GM12878 (cell line): ENCODE measurements around the gene RALB. TPM values are rescaled to one million over a fixed set of nuclear protein-coding genes. Genes with fewer than 3 reads are reported as not detected.

Experiments
- ATAC-seq: fragments of 200-7000 bp; cut with Tn5 transposase; 3 replicates; pipeline ENCODE4 v1.9.1; 2020; ENCODE audit warnings: mild to moderate bottlenecking, moderate library complexity
- BruUV-seq: library from RNA; stranded (reverse); fragments of 400-500 nt; replicated peaks from 2 replicates; lab custom pipeline; 2021; lab: Mats Ljungman, UMichigan
- CTCF ChIA-PET: fragments of 300-600 bp; sonication (Branson Sonifier 250); formaldehyde crosslinking; extraction: SDS; loops from one replicate; lab custom pipeline; 2021; ENCODE audit warnings: inconsistent platforms; lab: Yijun Ruan, JAX
- POLR2A ChIA-PET: fragments of 350-600 bp; formaldehyde crosslinking; extraction: SDS; loops from one replicate; lab custom pipeline; 2021; ENCODE audit warnings: inconsistent platforms; lab: Charles Lee
- RAD21 ChIA-PET: fragments of 300-600 bp; sonication (Branson Sonifier 250); formaldehyde crosslinking; loops from one replicate; lab custom pipeline; 2023; ENCODE audit warnings: antibody characterized with exemption; ENCODE audit not compliant: unreplicated experiment; lab: Charles Lee
- SMC1A ChIA-PET: fragments of 300-600 bp; sonication (Branson Sonifier 250); formaldehyde crosslinking; loops from one replicate; lab custom pipeline; 2023; ENCODE audit not compliant: unreplicated experiment, uncharacterized antibody; lab: Charles Lee
- DNase-seq: peaks from one replicate; pipeline ENCODE4 v3.0.0-alpha.2; 2011; ENCODE audit warnings: low read depth, low spot score
- FAIRE-seq: peaks from 3 replicates; lab custom pipeline; 2011; peaks lifted over from hg19 to GRCh38; lab: Jason Lieb, UNC
- H2AFZ ChIP-seq: 2 replicates; pipeline ENCODE4 v1.6.0; 2011; ENCODE audit warnings: low read depth, low read length, control low read depth; ENCODE audit not compliant: control insufficient read depth
- H3K27ac ChIP-seq: 2 replicates; pipeline ENCODE4 v1.5.1; 2011; ENCODE audit warnings: control low read depth; ENCODE audit not compliant: control insufficient read depth, insufficient read depth
- H3K27me3 ChIP-seq, 2 experiments: replicated peaks in 1 of 2; 2 replicates each; pipeline versions ENCODE4 v1.6.0 to v1.6.1; 2011; ENCODE audit warnings: low read length in 1 of 2; ENCODE audit not compliant: control insufficient read depth in 2 of 2, insufficient read depth in 2 of 2
- H3K36me3 ChIP-seq, 2 experiments: 2 replicates each; pipeline ENCODE4 v1.5.1; 2011; ENCODE audit warnings: low read length in 1 of 2; ENCODE audit not compliant: control insufficient read depth in 2 of 2, insufficient read depth in 2 of 2
- H3K4me1 ChIP-seq: 2 replicates; pipeline ENCODE4 v1.6.1; 2011; ENCODE audit warnings: mild to moderate bottlenecking, low read length, moderate library complexity, mixed read lengths; ENCODE audit not compliant: control insufficient read depth, insufficient read depth
- H3K4me2 ChIP-seq: 2 replicates; pipeline ENCODE4 v1.6.0; 2011; ENCODE audit warnings: control low read depth; ENCODE audit not compliant: control insufficient read depth, insufficient read depth
- H3K4me3 ChIP-seq: fragments of 200-600 bp; sonication (generic); 2 replicates; pipeline ENCODE4 v1.5.1; 2016
- H3K79me2 ChIP-seq: 2 replicates; pipeline ENCODE4 v1.6.0; 2011; ENCODE audit warnings: low read length; ENCODE audit not compliant: control insufficient read depth, insufficient read depth
- H3K9ac ChIP-seq: 2 replicates; pipeline ENCODE4 v1.8.0; 2011; ENCODE audit warnings: low read length, control low read depth, mixed read lengths; ENCODE audit not compliant: control insufficient read depth, insufficient read depth
- H3K9me3 ChIP-seq: replicated peaks from 3 replicates; pipeline ENCODE4 v1.5.1; 2011; ENCODE audit warnings: mild to moderate bottlenecking, low read length; ENCODE audit not compliant: control insufficient read depth, insufficient read depth
- H4K20me1 ChIP-seq: 2 replicates; pipeline ENCODE4 v1.6.0; 2011; ENCODE audit not compliant: control insufficient read depth, insufficient read depth
- ASH2L ChIP-seq: fragments of 300-600, 200-600 bp; sonication (generic); IDR thresholded peaks from 2 replicates; pipeline ENCODE4 v1.6.1; 2017; ENCODE audit warnings: low read depth, mild to moderate bottlenecking, borderline replicate concordance
- ATF2 ChIP-seq: IDR thresholded peaks from 2 replicates; pipeline ENCODE4 v1.6.1; 2012; ENCODE audit warnings: low read length, inconsistent platforms
- ATF3 ChIP-seq: IDR thresholded peaks from 2 replicates; pipeline ENCODE4 v1.6.1; 2011; ENCODE audit warnings: low read depth, mild to moderate bottlenecking, low read length, moderate library complexity, borderline replicate concordance; ENCODE audit errors: extremely low read depth
- E2F4 ChIP-seq: IDR thresholded peaks from 2 replicates; pipeline ENCODE4 v1.6.1; 2012; ENCODE audit warnings: low read depth, low read length, improper control_type of control experiment
- JUND ChIP-seq: IDR thresholded peaks from 2 replicates; pipeline ENCODE4 v1.6.1; 2012; ENCODE audit warnings: low read depth, mild to moderate bottlenecking, low read length, improper control_type of control experiment, moderate library complexity
- LARP7 ChIP-seq: fragments of 450-650 bp; IDR thresholded peaks from 2 replicates; pipeline ENCODE4 v1.6.1; 2017; ENCODE audit warnings: mild to moderate bottlenecking
- PAX5 ChIP-seq: IDR thresholded peaks from 2 replicates; pipeline ENCODE4 v1.6.1; 2011; ENCODE audit warnings: low read depth, low read length, borderline replicate concordance
- RAD51 ChIP-seq: fragments of 450-650 bp; IDR thresholded peaks from 2 replicates; pipeline ENCODE4 v1.6.1; 2016; ENCODE audit warnings: moderate library complexity, mild to moderate bottlenecking, inconsistent platforms
- RB1 ChIP-seq: fragments of 450-650 bp; formaldehyde crosslinking; IDR thresholded peaks from 2 replicates; pipeline ENCODE4 v1.6.1; 2017; ENCODE audit warnings: mild to moderate bottlenecking, borderline replicate concordance
- REST ChIP-seq: IDR thresholded peaks from 2 replicates; pipeline ENCODE4 v1.6.1; 2012; ENCODE audit warnings: mild to moderate bottlenecking, low read depth, low read length
- SMC3 ChIP-seq: IDR thresholded peaks from 2 replicates; pipeline ENCODE4 v1.6.1; 2011; ENCODE audit warnings: low read length, improper control_type of control experiment, borderline replicate concordance
- STAT3 ChIP-seq: IDR thresholded peaks from 2 replicates; pipeline ENCODE4 v1.6.1; 2011; ENCODE audit warnings: low read depth, low read length, improper control_type of control experiment
- TARDBP ChIP-seq: IDR thresholded peaks from 2 replicates; pipeline ENCODE4 v1.6.1; 2016; ENCODE audit warnings: borderline replicate concordance
- TBL1XR1 ChIP-seq: IDR thresholded peaks from 2 replicates; pipeline ENCODE4 v1.6.1; 2012; ENCODE audit warnings: low read depth, low read length, improper control_type of control experiment
- ZNF274 ChIP-seq: IDR thresholded peaks from one replicate; pipeline ENCODE4 v1.8.0; 2011; ENCODE audit not compliant: insufficient read length, insufficient read depth
- WGBS: methylation state at CpG from one replicate; pipeline ENCODE4 v1.1.6; 2016; ENCODE audit warnings: low lambda C conversion rate; ENCODE audit not compliant: insufficient replicate concordance, insufficient coverage; ENCODE audit errors: missing lambda C conversion rate; 5-methylcytosine and 5-hydroxymethylcytosine counted together
- in situ Hi-C: fragments of 300-500 bp; cut with MboI; formaldehyde crosslinking; loops from 9 replicates; pipeline ENCODE4 v1.14.3; 2018; ENCODE audit warnings: mixed read lengths
- intact Hi-C: fragments of 100-400 bp; cut with micrococcal nuclease; formaldehyde crosslinking; loops from one replicate; pipeline ENCODE4 v1.14.2; 2022; ENCODE audit not compliant: unreplicated experiment
- polyA plus RNA-seq, 11 experiments: library from polyadenylated mRNA; depleted of rRNA in 4 of 11; unstranded in 6 of 11; stranded (reverse) in 5 of 11; fragments of >200 nt; fragmentation: Nextera tagmentation in 4 of 11; fragmentation: Illumina TruSeq in 1 of 11; extraction: Ambion mirVana in 4 of 11; extraction: Trizol in 1 of 11; gene quantifications; 1 replicate in 1 of 11; 2 replicates in 10 of 11; pipeline versions ENCODE4 v1.2.1 to v1.2.3, GENCODE V29; 2011 to 2016; ENCODE audit warnings: inconsistent platforms in 2 of 11, missing spikeins in 2 of 11, low read depth in 1 of 11
- total RNA-seq, 4 experiments: library from RNA; depleted of rRNA in 3 of 4; stranded (reverse); fragments of >200 nt in 3 of 4; fragmentation: Illumina TruSeq in 1 of 4; extraction: Trizol in 1 of 4; gene quantifications; 2 replicates each; pipeline versions ENCODE4 v1.2.1 to v1.2.3, GENCODE V29; 2013 to 2021

RALB gene
- total and polyA plus RNA-seq, 10 of the 15 experiments (the other 5 are each of a cell fraction or from before 2014, with no cell fraction given) = 8.3 to 54.0 (median 24.2) TPM

GRCh38 chr2:120299004-120299403, 46.4 kb downstream of the RALB start:
- no peak overlapping the region for H3K27ac ChIP-seq
- CTCF ChIA-PET = interaction anchor here (0.7 to 0.9 kb wide), 2 partner anchors 14 to 124 kb away, joined by 3 read pairs; no protein-coding TSS in a partner anchor
- RAD21 ChIA-PET = no interaction called here
- no peak overlapping the region for H3K4me3 ChIP-seq
- H3K36me3 ChIP-seq = peaks cover 0 to 11% of the 10 kb centered on the region in 2 experiments; a peak in 2 of 4 replicates
- TF ChIP-seq SMC3 (no peak), TBL1XR1 (no peak), TARDBP (no peak), RAD51 (no peak), E2F4 (no peak), ZNF274 (no peak), RB1 (no peak), REST (no peak), STAT3 (no peak), ASH2L (no peak), JUND (no peak), LARP7 (no peak), ATF3 (no peak), ATF2 (no peak), PAX5 (no peak)
- H3K9ac ChIP-seq = no peak overlapping the region
- in situ Hi-C loops (no loop called here), intact Hi-C loops (no loop called here)
- peaks cover 5% of the 10 kb centered on the region for H3K4me1 ChIP-seq
- FAIRE-seq (no peak), DNase-seq (no peak), ATAC-seq (no peak)
- no peak overlapping the region for H3K4me2 ChIP-seq
- no TSS peak for BruUV-seq
- POLR2A ChIA-PET = interaction anchor here (0.6 kb wide), 1 partner anchor 179 kb away, joined by 3 read pairs; no protein-coding TSS in a partner anchor
- WGBS = 92% methylated on average over 9 of the region's 9 CpGs
- SMC1A ChIA-PET = no interaction called here
- no peaks in the 10 kb centered on the region for H3K9me3 ChIP-seq
- H3K79me2 ChIP-seq = no peaks in the 10 kb centered on the region
- no peaks in the 10 kb centered on the region for H3K27me3 ChIP-seq
- no peaks in the 10 kb centered on the region for H4K20me1 ChIP-seq
- no peak overlapping the region for H2AFZ ChIP-seq
